Sciatic nerve (tissue), 2 donors: ENCODE measurements around the gene C17orf75. TPM values are rescaled to one million over a fixed set of nuclear protein-coding genes. Genes with fewer than 3 reads are reported as not detected.

Source experiments
- ATAC-seq: fragments of 200-7000 bp; cut with Tn5 transposase; one replicate; pipeline ENCODE4 v1.9.1; 2020; ENCODE audit warnings: mild to moderate bottlenecking, moderate library complexity
- DNase-seq: peaks from one replicate; pipeline ENCODE4 v3.0.0-alpha.2; 2020; ENCODE audit warnings: low spot score
- intact Hi-C: fragments of 100-400 bp; cut with DNase I; formaldehyde crosslinking; loops from one replicate; pipeline ENCODE4 v1.14.2; 2022
- total RNA-seq: library from RNA; stranded (reverse); fragmentation: NEBNext Ultra II Directional; extraction: Animal tissue kit (Norgen Biotek cat#: 25700); gene quantifications from one replicate; pipeline ENCODE4 v1.2.1, GENCODE V29; 2021
- donor health status: DM: no; HTN: no; CAD: no.
- donor health status: DM: no; HTN: no; CAD: no.

C17orf75 gene
- total RNA-seq, 1 donor from 2014 or later, result 12.1 TPM

DNA sequence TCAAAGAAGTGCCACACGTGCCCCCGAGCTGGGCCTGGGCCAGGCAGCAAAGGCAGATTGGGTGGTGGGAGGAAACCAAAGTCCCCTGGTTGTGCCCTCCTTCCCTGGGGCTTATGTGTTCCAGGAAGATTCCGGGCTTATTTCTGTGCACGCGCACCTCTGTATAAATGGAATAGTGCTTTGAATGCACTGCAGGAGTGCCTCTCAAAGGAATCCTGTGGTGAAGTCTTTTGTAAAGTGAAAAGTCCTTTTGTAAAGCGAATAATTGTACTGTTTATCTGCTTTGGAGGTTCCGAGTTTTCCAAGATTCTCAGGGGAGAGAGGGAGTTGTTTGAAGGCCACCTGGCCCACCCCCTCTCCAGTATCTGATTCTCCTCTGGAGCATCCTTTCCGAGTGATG lies 26.8 kb downstream of the C17orf75 start:
- intact Hi-C loops, result loop anchor here (5.0 kb wide), 1 partner anchor 243 kb away; no protein-coding TSS in a partner anchor
- no peak for DNase-seq
- ATAC-seq, result no peak

DNA sequence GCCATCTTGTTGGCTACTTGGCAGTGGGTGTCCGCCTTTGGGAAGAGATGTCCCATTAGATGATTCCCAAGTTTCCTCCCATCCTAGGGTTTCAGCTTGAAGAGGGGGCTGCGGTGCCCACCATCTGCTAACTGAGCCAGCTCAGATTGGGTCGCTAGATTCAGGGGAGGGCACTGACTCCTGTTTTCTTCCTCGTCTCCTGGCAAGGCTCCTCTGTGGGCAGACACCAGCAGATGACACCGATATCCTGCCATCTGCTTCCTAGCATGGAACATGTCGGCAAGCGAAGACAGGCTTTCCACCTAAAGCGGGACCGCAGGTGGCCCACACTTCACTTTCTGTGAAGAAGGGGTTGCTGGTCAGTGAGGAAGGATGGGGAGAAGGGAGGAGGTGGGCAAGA lies 27.3 kb downstream of the C17orf75 start:
- ATAC-seq, result no peak
- intact Hi-C loops, result loop anchor here (5.0 kb wide), 1 partner anchor 242 kb away; no protein-coding TSS in a partner anchor
- DNase-seq, result no peak

DNA sequence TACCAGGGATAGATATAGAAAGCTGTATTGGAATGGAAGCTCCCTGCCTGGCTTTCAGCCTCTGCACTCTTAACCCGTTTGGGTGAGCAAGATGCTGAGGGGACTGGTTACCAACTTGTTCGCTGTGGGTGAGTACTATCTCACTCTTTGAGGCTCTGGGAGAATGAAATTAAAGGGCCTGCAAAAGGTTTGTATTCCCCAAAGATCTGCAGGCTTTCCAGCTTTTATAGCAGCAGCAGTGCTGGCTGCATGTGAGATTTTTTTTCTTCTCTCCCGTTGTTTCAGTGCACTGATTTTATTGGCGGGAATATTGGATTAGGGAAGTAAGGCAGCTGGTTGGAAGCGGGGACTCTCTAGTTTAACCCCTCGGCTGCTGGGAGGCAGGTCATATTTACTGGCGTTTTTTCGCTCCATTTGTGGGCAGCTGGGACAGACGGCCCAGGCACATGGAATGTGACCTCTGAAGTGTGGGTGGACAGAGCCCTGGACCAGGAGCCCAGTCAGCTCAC lies 30.9 kb downstream of the C17orf75 start:
- intact Hi-C loops, result no loop called here
- ATAC-seq (peak; percentile 86), DNase-seq (no peak)

DNA sequence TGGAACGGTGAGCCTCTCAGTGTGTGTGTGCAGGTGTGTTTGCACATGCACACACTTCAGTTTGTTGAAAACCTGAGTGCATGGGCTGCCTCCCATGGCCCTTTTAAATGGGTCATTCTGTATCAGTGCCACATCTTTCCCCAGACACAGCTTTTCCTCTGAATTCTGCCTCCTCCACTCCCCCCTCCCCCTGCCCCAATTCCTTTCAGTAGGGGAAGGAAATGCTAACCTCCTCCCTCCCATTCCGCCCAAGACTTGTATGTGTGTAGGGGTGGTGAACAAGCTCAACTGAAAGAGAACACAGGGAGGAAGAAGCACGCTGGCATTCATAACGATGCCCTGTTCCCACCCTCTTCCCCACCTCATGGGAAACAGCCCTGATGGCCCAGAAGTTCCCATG lies 34.3 kb downstream of the C17orf75 start:
- no peak for ATAC-seq

DNA sequence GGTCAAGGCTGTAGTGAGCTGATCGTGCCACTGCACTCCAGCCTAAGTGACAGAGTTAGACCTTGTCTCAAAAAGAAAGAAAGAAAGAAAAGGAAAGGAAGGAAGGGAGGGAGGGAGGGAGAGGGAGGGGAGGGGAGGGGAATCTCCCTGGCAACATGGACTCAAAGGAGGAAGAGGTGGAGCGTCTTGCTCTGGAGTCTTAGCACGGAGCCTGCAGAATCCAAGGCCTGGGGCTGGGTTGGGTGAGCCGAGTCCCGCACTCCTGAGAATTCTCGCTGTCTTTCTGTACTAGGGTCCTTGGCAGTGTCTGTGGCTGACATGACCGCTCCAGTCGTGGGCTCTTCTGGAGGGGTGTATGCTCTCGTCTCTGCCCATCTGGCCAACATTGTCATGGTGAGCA lies 36.9 kb downstream of the C17orf75 start:
- DNase-seq, result no peak
- no peak for ATAC-seq
- intact Hi-C loops, result no loop called here

More for the DNA sequence above, 34.3 kb downstream of the C17orf75 start:
- intact Hi-C loops, result no loop called here
- no peak for DNase-seq

DNA sequence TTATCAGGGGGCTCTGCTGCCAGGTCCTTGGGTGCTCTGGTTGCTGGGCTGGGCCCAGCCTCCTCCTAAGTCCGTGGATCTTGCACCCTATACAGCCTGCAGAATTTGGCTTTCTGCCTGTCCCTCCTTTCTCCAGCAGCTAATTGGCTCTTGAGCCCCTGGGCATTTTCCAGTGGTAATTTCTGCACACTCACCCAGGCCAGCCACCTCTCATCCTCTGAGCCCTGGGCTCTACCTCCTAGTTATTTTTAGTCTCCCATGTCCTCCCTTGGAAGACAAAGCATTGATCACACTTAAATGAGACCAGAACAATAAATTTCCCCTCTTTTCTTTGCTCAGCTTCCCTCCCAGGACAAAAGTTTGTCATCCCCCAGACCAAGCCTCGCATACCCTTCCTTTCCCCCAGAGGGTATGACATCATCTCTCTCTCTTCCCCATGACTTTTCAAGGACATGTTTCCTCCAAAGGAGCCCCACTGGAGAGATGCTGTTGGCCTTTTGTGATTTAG lies 38.1 kb downstream of the C17orf75 start:
- intact Hi-C loops, result no loop called here
- ATAC-seq (no peak), DNase-seq (no peak)

DNA sequence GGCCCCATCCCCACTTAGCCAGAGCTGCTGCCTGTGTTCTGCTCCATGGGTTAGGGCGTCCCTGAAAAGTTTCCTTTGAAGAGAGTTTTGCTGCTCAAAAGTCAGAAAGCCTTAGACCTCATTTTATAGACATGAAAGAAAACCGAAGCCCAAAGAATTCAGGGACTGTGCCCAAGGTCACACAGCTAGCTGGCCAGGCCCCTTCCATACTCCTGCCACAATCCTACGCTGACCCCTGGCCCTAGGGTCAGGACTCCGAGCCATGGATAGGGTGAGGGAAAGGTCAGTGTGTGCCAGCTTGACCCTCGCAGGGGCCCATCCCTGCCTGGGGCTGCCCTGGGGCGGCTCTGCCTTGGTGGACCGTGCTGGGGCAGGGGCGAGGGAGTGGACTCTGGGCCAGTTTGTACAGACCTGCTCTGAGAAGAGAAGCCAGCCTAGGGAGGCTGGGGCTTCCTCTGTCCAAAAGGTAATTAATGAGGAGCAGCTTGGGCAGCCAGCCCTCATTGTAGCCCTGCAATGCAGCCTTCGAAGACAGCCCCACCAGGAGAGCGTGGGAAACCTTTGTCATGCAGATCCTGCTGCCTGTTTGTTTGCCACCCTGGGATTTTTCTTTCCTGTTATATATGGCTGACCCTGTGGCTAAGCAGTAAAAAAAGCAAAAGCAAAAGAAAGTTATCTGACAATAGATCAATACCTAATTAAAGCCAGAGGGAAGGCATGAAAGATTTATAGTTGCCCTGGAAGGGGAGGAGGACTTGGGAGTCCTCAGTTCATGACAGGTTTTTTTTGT lies 38.9 kb downstream of the C17orf75 start:
- intact Hi-C loops, result no loop called here
- DNase-seq, result no peak
- no peak for ATAC-seq

DNA sequence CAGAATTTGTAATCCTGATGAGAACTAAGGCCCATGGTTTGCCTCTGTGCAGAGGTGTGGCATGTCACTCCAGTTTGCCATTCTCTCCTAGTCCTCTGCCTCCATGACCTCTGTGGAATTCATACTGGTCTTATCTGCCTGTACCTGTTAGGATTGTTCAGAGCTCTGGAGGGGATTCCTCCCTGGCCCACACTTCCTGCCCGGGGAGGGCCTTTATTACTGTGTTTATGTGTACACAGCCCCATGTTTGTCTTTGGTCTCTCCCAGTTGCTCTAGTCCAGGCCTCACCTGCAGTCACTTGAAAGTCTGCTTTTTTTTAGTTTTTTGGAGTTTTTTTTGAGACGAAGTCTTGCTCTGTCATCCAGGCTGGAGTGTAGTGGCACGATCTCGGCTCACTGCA lies 39.9 kb downstream of the C17orf75 start:
- DNase-seq (no peak), ATAC-seq (no peak)
- intact Hi-C loops, result no loop called here

DNA sequence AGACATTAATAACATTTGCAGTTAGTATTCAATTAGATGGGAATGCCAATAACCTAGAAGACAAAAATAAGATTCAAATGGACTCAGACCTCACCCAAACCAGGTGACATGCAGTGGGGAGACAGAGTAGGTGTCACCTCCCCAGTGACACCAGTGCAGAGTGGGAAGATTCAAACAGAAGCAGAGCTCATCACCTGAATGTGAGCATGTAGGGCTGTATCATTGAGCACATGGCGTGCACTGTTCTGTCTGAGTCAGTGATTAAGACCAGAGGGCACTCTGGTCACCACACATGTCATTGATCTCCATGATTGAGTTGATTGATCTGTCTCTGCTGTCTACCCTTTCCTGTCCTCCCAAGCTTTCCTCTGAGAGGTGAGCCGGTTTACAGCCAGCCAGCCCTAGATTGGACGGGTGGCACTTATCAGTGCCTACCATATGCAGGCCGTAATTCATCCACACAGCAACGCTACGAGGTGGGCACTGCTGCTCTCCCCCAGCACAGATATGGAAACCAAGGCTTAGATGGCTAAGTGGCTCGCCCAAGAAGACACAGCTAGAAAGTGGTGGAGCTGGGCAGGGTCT lies 42.3 kb downstream of the C17orf75 start:
- DNase-seq (no peak), ATAC-seq (no peak)
- intact Hi-C loops, result no loop called here

DNA sequence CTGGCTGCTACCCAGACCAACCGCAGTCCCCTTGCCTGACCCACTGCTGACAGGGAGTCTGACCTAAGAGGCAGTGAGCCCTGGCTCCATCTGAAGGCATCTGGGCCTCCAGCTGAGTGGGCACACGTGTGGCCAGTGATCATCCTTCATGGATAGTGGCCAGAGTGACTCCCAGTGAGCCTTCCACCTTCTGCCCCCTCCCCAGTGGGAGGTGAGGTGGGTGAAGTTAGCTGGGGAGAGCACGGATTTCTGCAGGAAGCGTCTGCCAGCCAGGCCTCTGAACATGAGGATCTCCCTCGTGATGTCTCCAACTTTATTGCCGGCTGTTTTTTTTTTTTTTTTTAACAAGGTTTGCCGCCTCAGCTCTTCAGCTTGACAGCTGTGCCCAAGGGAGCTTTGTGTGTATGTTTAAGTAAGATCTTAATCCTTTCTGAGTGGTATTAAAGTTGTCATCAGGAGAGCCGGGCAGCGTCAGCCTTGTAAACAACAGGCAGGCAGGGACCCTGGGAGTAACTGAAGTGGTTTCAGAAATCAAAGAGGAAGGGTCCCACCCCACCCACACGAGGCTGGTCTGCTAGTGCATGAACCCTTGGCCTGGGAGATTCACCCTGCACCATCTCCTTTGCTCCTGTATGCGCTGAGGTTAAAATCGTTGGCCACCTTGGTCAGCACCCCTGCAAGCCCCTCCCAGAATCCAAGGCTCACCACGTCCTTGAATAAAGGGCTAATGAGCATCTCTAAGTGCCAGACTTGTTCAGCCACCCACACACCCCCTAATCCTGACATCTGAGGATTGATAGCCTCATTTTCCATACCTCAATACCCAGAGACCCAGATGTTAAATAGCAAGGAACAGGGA lies 43.0 kb downstream of the C17orf75 start:
- DNase-seq, result no peak

DNA sequence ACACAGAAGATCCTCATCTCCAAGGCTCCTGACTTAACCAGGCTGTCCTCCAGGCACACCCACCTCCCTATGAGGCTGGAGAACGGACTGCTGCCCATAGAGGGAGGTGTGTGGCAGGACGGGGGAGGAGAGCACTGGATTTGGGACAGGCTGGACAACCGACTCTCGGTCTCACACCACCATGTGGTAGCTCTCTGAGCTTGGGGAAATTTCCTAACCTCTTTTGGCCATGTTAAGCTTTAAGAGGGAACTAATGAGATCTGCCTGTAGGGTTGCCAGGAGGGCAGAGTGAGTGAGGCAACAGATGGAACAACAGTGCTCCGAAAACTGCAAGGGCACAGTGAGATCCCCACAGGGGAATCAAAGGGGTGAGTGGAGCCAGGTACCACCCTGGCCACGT lies 43.7 kb downstream of the C17orf75 start:
- DNase-seq, result no peak
- intact Hi-C loops, result no loop called here
- peak; percentile 69 for ATAC-seq

More for the DNA sequence above, 43.0 kb downstream of the C17orf75 start:
- peak; percentile 32 for ATAC-seq
- intact Hi-C loops, result no loop called here

DNA sequence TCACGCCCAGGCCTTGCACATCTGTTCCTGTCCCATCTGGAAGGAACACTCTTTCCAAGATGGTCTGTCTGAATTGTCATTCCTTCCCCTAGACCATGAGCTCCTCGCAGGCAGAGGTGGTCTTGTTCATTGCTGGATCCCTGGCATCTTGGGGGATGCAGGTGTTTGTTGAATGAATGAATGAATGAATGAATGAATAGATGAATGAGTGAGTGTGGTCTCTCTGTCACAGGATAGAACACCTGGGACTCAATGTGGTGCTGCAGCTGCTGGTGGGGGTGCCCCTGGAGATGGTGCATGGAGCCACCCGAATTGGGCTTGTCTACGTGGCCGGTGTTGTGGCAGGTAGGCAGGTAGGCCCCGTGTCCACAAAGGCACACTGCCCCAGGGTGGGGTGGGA lies 44.1 kb downstream of the C17orf75 start:
- DNase-seq, result no peak
- no peak for ATAC-seq
- intact Hi-C loops, result no loop called here

DNA sequence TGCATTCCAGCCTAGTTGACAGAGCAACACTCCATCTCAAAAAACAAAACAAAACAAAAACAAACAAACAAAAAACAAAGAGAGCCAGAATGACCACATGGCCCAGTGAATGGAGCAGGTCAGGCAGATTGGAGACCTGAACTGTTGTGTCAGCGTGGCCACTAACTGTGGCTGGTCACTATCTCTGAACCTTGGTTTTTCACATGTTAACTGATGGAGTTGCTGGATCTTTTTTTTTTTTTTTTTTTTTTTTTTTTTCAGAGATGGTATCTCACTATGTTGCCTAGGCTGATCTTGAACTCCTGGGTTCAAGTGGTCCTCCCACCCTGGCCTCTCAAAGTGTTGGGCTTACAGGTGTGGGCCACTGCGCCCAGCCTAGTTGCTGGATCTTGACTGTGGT lies 44.5 kb downstream of the C17orf75 start:
- DNase-seq, result no peak
- intact Hi-C loops, result no loop called here
- no peak for ATAC-seq

DNA sequence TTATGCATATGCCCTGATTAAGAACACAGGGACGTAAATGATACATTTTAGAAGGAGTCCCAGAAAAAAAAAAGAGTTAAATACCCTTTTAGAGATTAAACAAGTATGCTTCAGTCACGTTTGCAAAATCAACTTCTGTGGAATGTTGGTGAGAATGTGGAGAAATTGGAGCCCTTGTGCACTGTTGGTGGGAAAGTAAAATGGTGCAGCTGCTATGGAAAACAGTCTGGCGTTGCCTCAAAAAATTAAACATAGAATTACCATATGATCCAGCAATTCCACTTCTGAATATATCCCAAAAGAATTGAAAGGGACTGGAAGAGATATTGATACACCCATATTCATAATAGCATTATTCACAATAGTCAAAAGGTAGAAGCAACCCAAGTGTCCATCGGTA lies 49.9 kb downstream of the C17orf75 start:
- intact Hi-C loops, result no loop called here
- no peak for ATAC-seq
- no peak for DNase-seq

DNA sequence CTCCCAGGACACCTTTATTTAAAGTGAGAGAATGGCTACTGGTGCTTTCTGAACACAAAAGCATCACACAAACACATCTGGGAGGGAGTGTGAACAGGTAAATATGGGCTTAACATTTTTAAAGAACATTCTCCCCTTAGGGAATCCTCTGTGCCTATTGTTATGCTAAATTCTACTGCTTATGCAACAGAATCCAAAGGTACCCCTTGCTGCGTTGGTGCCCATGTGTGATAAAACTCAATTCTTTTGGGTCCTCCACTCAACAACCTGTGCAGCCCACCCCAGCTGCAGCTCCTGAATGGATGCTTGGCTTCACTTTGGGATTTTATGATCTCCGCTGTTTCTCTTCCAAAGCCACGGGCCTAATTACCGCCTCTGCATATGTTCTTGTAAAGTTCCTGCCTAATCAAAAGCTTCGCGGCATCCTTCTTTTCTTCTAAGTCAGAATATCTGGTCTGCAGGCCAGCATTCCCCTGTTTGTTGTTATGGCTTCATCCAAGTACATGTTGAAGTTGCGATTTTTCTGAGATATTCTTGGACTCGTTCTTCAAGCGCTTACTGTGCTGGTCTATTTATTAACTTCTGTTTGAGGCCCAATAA lies 52.4 kb downstream of the C17orf75 start:
- intact Hi-C loops, result no loop called here
- no peak for DNase-seq
- ATAC-seq, result no peak

DNA sequence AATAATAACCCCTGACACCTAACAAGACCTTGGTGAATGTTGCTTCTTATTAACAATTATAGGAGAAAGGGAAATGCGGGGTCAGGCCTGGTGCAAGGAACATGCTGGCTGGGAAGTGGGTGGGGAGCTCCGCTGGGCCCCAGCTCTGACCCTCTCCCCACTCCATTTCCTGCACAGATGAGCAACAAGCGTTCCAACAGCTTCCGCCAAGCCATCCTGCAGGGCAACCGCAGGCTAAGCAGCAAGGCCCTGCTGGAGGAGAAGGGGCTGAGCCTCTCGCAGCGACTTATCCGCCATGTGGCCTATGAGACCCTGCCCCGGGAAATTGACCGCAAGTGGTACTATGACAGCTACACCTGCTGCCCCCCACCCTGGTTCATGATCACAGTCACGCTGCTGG lies 53.4 kb downstream of the C17orf75 start:
- no peak for DNase-seq
- intact Hi-C loops, result no loop called here
- no peak for ATAC-seq

DNA sequence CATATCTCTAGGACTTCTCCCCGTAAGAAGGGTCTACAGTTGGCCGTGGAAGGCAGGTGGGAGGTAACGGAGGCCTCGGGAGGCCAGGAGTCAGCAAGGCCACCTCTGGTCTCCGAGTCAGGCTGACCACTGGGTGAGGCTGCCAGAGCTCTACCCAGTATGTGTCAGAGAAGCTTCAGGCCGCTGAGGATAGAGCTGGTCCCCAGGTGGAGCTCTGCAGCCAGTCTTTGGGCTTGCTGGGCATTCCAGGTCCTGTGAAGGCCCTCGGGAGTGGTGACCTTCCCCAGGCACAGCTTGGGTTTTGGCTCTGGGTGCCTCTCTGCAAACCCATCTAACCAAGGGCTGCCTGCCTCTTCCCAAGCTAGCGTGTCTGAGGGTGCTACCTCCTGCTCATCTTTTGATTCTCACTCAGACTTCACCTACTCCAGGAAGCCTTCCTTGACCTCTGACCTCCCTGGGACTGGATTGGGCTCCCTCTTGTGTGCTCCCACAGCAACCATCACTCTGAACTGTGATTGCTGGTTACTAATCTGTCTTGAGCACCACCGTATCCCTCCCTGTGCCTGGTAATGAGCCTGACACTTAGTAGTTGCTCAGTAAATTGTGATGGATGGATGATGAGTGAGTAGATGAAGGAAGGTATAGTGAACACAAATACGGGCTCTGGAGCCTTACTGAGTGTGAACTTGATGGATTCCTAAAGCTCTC lies 54.0 kb downstream of the C17orf75 start:
- ATAC-seq (no peak), DNase-seq (no peak)
- intact Hi-C loops, result no loop called here

DNA sequence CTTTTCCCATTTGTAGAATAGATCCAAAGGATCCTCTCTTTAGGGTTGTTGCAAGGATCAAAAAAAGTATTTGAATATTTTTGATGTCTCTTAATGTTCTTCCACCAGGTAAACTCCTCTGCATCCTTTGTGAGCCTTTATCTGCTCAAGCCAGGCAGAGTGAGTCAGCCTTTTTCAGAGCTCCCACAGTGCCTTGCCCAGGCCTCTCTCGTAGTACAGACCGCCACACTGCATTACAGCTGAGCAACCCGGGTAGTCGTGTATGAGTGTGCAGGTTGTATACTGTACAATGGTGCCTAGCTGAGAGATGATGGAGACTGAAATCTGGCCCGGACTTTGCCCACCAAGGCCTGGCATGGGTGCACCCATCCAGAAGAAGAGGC lies 55.5 kb downstream of the C17orf75 start:
- intact Hi-C loops, result no loop called here
- no peak for ATAC-seq
- DNase-seq, result no peak
